ENCODE results near the gene TPSD1.
"Not testable (repeated sequence)": the region's sequence is repeated elsewhere in the genome, so short reads cannot be mapped to it uniquely, and the experiment has no call there.

TPSD1 gene

GRCh38 chr16:1264345-1265089, 8.6 kb downstream of the TPSD1 start:
- DNase-seq = no peak

DNA sequence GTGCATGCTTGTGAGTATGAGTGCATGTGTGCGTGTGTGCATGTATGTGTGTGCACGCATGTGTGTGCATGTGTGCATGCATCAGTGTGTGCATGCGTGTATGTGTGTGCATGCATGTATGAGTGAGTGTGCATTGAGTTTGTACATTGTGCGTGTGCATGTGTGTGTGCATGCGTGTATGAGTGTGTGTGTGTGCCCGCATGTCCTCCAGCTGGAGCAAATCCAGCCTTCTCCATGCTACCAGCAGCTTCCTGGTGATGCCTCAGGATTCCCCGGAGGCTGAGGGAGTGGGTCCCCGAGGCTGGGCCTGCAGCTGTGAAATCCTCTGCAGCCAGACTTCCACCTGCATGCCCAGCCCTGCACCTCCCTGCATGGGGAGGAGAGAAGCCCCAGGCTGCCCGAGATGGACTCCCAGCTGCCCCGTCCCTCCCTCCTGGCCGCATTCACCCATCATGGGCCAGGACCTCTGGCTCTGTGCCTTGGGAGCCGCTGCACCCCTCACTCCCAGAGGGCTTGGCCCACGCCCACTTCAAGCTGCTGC, 9.3 kb downstream of the TPSD1 start:
- no peak for DNase-seq

- DNase-seq = no peak
Measured at GRCh38 chr16:1265826-1266225, 10.0 kb downstream of the TPSD1 start.

DNA sequence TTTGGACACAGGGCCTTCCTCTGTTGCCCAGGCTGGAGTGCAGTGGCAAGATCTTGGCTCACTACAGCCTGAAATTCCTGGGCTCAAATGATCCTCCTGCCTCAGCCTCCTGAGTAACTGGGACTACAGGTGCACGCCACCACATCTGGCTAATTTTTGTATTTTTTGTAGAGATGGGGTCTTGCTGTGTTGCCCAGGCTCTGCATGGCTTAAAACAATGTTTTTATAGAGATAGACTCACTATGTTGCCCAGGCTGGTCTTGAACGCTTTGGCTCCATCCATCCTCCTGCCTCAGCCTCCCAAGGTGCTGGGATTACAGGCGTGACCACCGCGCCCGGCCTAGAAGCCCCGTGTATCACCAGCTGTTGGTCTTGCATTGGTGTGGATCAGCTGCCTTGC, 13.5 kb downstream of the TPSD1 start:
- DNase-seq = not testable (repeated sequence)

DNA sequence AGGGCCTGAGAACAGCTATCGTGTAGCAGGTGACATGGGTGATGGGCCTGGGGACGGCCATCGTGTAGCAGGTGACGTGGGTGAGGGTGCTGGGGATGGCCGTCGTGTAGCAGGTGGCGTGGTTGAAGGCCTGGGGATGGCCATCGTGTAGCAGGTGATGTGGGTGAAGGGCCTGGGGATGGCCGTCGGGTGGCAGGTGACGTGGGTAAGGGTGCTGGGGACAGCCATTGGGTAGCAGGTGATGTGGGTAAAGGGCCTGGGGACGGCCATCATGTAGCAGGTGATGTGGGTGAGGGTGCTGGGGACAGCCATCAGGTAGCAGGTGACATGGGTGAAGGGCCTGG, 15.5 kb downstream of the TPSD1 start:
- no peak for DNase-seq

DNA sequence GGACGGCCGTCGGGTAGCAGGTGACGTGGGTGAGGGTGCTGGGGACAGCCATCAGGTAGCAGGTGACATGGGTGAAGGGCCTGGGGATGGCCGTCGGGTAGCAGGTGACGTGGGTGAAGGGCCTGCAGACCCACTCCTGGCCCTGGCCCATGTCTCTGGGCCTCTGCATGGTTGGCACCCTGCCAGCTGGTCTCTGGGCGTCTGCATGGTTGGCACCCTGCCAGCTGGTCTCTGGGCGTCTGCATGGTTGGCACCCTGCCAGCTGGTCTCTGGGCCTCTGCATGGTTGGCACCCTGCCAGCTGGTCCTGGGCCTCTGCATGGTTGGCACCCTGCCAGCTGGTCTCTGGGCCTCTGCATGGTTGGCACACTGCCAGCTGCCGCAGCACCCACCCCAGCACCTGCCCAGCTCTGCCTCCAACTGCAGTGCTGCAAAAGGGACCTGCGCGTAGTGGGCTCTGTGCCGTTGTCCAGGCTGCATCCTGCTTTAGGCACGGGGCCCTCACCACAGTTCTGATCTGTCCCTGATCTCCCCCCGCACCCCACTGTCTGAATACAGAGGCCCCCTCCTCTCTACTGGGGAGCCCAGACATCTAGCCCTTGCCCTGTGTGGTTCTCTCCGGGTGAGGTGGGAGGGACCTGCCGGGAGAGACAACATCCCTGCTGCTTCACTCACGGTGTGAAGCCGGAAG, 16.0 kb downstream of the TPSD1 start:
- not testable (repeated sequence) for DNase-seq

- DNase-seq = no peak
Measured at GRCh38 chr16:1272453-1273198, 16.8 kb downstream of the TPSD1 start.

GRCh38 chr16:1273816-1274215, 17.9 kb downstream of the TPSD1 start:
- DNase-seq = no peak

GRCh38 chr16:1274767-1275166, 18.9 kb downstream of the TPSD1 start:
- no peak for DNase-seq

- DNase-seq = no peak
Measured at GRCh38 chr16:1275791-1276579, 20.1 kb downstream of the TPSD1 start.

DNA sequence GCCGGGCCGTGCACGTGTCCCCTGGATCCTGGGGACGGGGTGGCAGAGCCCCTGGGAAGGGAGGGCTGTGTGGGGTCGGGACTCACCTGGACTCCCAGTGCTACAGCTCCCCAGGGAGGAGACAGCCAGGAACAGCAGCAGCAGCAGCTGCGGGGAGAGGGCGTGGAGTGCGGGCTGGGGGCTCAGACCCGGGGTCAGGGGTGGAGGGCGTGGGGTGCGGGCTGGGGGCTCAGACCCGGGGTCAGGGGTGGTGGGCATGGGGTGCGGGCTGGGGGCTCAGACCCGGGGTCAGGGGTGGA, 20.7 kb downstream of the TPSD1 start:
- DNase-seq = no peak

GRCh38 chr16:1277151-1277598, 21.3 kb downstream of the TPSD1 start:
- DNase-seq = no peak

DNA sequence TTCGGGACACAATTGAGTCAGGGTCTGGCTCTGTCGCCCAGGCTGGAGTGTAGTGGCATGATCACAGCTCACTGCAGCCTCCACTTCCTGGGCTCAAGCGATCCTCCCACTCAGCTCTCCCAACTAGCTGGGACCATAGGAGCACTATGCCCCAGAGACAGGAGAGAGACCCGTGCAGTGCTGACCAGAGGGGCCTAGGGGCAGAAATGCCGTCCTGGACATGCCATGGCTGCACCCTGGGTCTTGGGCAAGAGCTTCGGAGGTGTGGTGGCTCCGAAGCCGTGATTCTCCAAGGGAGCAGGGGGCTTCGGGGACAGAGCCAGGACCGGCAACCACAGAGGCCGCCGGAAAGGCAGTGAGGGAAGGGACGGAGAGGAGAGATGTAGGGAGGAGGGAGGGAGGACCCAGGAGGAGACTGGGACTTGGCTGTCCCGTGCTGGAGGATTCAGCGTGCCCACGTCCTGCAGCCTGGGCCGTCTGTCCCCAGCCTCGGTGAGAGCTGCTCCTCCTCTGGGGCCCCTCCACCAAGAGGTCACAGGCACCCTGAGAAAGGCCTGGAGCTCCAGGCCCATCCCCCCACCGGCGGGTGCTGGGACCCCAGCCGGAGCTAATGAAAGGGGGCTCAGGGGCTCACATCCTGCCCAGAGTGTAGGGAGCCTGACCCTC, 21.9 kb downstream of the TPSD1 start:
- DNase-seq = no peak

DNA sequence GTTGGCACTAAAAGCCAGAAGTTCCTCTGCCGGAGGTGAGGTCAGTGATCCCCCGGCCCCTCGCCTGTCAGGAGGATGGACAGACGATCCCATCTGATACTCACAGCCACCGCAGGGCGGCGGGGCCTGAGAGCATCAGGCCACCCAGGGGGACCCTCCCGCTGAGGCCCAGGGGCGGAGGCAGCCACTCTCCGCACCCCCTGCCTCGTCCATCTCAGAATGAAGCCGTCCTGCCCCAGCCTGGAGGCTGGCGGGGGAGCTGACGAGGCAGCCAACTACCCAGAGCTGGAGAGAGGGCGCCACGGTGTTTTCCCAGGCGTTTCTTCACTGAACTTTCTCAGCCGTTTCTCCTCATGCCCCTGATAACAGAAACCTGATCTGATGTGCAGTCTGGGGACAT, 22.6 kb downstream of the TPSD1 start:
- no peak for DNase-seq

DNA sequence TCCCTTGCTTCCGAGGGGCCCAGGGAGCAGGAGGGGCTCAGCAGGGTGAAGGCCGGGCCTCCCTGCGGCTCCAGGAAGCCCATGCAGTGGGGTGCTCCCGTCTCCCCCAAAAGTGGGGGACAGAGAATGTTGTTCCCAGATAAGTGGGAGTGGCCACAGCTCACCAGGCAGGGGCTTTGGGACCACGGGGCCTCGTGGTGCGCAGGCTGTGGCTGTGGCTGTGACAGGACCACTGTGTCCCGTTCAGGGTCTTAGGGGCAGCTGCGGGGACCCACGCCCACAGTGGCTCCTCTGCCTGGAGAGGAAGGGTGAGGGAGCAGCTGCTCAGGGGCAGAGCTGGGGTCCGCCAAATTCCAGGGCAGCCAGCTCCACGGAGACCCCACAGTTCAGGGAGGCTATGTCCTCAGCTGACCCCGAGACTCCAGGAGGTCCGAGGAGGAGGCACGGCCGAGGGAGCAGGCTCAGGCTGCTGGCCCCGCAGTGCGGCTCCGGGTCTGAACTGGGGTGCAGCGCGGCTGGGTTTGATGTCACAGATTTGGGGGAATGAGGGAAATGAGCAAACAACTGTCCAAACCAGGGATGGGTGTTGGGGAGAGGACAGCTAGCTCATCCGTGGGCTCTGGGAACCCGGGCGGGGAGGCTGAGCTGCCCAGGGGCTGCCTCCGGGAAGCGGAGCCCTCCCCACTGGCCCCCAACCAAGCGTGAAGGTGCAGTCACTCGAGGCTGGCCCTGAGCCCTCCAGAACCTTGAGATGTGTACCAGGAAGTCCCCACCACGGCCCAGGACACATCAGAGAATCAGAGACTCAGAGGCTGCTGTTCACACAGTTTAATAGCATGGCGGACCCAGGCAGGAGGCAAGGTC, 23.4 kb downstream of the TPSD1 start:
- DNase-seq = no peak

DNA sequence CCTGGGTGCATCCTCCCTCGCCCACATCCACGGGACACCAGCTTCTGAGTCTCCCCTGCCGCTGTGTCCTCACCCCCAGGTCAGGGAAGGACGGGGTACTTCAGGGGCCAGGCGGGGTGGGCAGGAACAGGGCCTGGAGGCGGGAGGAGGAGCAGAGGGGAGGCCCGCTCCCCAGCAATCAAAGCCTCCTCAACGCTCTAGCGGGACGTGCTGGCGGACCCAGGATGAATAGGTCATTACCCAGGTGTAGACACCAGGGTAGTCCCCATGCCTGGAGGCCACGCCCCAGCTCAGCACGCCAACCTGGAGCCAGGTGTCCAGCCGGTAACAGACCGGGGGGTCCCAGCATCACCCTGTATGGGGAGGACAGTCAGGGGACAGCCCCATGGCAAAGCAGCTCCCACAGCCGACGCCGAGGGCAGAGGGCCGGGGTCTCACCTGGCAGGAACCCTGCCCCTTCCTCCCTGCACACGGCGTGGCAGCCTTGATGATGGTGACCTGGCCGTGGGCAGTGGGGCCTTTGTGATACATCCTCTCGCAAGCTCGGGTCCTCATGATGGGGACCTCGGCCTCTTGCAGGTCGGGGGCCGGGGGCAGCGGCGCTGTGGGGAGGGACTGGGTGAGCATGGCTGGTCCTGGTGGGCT, 24.2 kb downstream of the TPSD1 start:
- no peak for DNase-seq

DNA sequence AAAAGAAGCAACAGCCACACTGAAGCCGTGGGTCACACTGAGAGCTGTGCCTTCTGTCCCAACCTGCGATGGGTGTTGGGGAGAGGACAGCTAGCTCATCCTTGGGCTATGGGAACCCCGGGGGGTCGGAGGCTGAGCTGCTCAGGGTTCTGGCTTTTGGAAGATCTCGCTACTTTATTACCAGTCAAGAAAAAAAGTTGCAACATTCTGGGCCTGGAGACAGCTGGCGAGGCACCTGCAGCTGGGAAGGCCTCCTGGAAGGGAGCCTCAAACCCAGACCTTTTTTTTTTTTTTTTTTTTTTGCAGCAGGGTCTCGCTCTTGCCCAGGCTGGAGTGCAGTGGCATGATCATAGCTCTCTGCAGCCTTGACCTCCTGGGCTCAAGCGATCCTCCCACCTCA, 24.9 kb downstream of the TPSD1 start:
- DNase-seq = no peak

DNA sequence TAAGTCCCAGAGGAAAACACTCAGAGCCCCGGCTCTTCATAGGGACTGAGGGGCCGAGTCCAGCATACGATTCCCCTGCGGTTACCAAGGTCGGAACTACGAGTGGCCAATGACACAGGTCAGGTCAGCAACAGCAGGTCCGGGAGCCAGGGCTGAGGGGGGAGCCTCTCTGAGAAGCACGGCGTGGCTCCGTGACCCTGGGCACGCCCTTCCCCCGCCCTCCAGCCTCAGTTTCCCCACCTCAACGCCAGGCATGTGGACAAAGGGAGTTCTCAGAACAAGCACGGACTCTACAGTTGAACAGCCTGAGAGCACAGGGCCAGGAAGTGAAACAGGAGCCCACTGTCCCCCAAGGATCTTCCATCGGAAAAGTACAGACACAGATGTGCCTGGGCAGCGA, 25.6 kb downstream of the TPSD1 start:
- no peak for DNase-seq

DNA sequence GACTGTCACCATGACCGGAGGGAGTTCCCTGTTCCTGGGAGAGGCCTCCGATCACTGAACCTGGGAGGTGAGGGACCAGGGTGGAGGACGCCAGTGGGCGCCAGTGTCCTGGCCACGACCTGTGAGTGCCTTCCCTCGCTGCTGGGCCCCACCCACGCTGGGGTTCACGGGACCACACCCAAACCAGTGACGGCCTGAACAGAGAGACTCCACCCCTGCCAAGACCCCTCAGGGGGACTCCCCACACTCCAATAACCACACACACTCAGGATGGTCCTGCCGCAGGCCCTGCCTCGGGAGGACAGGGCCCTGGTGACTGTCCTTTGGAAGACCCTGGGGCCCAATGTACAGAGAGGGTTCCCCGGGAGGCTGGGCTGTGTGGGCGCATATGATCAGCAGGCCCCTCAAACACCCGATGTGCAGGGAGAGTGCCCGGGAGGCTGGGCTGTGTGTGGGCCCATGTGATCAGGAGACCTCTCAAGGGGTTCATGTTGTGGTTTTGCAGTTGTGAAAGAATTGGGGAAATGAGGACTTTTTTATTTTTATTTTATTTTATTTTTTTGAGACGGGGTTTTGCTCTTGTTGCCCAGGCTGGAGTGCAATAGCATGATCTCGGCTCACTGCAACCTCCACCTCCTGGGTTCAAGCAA, 26.6 kb downstream of the TPSD1 start:
- DNase-seq = no peak

- no peak for DNase-seq
Measured at GRCh38 chr16:1283296-1283695, 27.4 kb downstream of the TPSD1 start.

All from stimulated activated CD4-positive, alpha-beta T cell treated with anti-CD3 and anti-CD28 coated beads, Interleukin-12 subunit alpha, Interleukin-12 subunit beta, amount 100 ng/mL, for 4 hours (primary cell).